NOMO-1 treated with DMSO at 0.1 percent for 48 hours (cell line): ENCODE measurements around the gene TGM4.

ENCODE experiments used
- DNase-seq: peaks from one replicate; lab custom pipeline; 2025; ENCODE audit not compliant: unreplicated experiment; lab: John Stamatoyannopoulos, UW

The TGM4 gene

DNA sequence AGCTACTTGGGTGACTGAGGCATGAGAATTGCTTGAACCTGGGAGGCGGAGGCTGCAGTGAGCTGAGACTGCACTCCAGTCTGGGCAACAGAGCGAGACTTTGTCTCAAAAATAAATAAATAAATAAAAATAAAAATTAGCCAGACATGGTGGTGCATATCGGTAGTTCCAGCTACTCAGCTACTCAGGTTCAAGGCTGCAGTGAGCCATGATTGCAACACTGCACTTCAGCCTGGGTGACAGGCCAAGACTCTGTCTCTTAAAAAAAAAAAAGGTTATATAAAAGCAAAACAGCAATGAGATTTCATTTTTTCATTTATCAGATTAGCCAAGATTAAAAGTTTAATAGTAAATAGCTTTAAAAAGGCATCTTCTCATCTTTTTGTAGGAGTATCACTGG is 2.9 kb downstream of the TGM4 start:
- no peak for DNase-seq

DNA sequence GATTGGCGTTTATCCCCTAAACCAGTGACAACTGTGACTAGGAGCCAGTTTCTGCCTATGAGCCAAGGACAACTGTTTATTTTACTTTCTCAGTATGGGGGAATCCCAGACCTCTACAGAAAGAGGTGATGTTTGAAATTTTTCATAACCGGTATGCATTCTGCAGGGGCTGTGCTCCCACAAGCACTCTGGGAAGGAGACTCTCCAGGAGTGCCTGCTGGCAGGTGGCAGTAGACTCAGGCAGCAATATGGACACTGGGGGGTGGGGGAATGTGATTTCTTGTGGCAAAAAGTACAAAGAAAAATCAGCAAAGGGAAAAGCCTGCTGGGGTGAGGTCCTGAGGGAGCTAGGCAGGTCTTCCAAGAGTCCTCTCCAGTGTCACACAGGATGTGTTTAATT is 5.9 kb downstream of the TGM4 start:
- DNase-seq, result no peak

DNA sequence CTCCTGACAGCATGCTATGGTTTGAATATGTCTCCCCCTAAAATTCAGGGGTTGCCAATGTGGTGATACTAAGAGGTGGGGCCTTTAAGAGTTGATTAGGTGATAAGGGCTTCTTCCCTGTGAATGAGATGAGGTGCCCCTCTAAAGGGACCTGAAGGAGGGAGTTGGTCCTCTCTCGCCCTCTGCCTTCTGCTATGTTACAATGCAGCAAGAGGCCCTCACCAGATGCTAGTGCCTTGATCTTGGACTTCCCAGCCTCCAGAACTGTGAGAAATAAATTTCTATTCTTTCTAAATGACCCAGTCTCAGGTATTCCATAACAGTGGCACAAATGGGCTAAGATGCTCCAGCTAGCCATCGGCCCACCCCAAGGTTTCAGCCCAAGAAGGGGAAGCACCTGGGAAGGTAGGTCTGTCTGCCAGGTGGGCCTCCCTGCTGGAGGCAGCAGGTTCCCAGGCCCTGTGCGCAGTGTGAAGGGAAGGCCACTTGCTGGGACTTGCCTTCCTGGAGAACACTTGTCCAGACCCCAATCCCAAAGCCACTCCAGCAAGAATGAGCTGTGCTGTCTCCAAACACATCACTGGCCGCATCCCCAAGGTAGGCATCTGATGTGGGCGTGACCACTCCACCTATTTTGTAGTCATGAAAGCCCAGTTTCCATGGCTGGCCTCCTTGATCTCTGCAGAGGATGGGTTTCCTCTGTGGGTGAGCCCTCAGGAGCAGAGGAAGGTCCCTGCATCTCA is 9.0 kb downstream of the TGM4 start:
- DNase-seq, result no peak

DNA sequence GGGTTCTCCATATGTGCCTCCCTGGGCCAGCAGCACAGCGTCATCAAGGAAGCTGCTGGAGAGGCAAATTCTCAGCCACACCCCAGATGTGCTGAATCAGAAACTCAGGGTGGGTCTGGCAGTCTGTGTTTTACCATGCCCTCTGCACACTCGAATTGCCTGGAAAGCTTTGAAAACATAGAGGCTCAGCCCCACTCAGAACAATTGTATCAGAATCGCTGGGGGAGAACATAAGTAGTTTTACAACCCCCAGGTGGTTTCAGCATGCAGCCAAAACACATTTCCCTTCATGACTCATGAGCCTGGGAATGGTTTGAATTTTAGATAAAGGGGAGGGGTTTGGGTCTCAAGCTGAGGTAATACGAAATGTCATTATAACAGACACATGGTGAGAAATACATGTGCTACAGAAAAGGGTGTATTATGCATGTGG is 9.6 kb downstream of the TGM4 start:
- no peak for DNase-seq

DNA sequence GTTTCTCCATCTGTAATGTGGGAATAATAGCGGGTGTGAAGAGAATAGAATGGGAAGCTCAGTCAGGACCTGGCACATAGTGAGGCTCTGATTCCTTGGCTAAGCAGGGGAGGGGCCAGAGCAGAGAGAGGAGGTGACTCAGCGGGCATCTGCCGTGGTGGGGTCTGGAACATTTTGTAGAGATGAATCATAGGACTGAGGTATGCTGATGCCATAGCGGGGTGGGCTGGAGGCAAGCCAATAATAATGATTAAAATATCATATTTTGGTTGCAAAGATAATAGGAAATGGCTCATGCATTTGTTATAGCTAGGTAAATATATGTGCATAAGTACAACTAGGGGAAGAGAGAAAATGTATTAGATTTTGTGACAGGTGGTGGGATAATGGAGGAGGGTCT is 11.2 kb downstream of the TGM4 start:
- DNase-seq, result no peak

DNA sequence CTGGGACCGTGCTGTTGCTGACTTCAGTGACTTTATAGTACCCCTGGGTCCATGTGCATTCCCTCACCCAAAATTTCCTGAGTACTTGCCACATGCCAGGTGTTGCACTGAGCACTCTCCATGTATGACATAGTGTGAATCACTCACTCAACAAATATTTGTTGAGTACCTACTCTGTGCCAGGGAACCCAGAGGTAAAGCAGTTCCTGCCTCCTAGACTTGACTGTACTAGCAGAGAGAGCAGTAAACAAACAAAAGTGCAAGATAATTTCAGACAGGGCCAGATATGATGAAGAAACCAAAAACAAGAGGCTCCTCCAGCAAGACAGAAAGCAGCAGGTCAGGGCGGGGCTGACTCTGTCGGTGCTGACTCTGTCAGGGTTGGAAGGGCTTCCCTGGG is 12.2 kb downstream of the TGM4 start:
- no peak for DNase-seq

DNA sequence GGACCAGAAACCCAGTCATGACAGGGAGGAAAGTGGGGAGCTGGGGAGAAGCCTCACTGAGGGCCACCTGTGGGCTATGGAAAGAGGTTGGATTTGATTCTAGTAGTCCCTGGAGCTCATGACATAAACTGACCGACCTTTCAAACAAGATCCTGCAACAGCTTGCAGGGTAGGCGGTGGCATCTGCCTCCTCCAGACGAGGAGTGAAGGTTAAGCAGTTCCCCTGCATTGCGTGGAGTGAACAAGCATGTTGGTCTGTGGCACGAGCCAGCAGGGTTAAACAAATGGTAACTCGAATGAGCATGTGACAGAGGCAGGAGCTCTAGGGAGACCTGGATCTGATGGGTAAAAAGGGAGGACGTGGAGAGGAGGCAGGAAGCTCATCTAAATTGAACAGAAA is 12.7 kb downstream of the TGM4 start:
- DNase-seq, result no peak

DNA sequence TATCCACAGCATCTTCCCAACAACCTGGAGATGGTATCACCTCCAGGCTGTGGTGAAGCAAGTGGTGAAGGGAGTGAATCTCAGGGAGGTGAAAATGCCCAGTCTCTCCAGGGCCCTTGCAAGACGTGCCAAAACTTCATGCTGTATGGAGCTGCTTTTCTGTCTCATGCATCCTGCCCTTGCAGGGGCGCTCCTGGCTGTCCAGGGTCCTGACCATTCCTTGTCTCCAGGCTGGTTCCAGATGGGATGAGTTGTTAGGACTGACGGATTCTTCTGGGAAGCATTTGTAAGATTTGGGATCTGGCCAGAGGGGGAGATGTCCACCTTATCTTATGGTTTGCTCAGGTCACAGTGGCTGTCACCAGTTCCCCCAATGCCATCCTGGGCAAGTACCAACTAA is 15.8 kb downstream of the TGM4 start:
- no peak for DNase-seq

DNA sequence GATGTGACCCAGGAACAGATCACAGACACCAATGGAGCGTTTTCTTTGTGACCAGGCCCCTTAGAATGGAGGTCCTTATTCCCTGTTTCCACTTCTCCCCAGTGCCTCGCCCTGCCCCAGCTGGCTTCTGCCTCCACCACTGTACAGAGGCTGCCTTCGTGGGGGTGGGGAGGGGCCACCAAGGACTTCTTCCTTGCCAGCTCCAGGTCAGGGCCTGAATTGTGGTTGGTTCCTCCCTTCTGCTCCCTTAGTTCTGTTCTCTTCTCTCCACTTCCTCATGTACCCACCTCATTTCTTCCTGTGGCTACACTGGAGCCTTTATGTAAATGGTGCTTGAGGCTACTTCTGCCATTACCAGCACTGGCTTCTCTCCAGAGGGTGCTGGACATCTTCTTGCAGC is 16.4 kb downstream of the TGM4 start:
- peak; percentile 36 for DNase-seq

DNA sequence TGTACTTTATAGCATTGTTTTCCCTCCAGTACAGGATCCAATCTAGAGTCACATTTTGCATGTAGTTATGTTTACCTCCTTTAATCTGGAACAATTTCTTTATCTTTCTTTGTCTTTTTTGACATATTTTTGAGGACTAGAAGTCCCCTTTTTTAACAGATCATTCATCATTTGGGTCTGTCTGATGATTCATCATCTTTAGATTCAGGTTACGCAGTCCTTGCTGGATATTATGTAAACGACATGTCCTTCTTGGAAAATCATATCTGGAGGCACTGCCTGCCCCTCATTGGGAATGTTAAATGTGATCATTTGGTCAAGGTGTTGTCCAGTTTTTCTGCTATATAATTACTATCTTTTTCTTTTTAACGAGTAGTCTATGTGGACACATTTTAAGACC is 18.3 kb downstream of the TGM4 start:
- DNase-seq, result no peak

DNA sequence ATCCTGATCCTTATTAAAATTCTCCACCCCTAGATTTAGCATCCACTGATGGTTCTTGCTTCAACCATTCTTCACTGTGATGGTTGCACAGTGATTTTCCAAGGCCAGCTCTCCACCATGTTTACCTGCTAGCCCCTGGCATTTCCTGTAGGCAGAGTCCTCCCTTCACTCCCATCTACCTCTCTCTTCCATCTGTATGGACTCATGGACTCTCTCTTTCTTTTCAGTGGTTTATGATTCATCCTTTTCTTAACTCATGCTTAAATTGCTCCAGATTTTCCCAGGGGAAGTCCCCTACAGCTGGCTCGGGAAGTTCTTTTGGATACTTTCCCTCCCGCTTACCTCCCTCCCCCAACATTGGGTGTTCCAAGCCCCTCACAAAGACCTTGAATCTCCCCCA is 18.7 kb downstream of the TGM4 start:
- no peak for DNase-seq

DNA sequence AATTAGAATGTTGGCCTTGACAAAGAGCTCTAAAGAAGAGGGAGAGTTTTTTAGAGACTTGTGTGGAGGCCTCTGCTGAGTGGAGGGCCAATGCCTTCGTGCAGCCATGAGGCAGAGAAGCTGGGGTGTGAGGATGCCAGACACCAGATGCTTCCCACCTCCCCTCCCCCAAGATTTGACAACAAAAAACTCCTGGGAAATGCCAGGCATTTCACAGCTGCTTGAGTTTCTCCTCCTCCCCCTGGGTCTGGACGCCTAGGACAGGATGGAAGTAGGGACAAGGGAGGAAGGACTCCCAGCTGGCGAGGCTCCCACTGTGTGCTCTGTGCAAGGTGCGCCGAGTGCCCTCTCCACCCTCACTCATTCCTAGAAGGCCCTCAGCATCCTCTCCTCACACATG is 20.1 kb downstream of the TGM4 start:
- no peak for DNase-seq

DNA sequence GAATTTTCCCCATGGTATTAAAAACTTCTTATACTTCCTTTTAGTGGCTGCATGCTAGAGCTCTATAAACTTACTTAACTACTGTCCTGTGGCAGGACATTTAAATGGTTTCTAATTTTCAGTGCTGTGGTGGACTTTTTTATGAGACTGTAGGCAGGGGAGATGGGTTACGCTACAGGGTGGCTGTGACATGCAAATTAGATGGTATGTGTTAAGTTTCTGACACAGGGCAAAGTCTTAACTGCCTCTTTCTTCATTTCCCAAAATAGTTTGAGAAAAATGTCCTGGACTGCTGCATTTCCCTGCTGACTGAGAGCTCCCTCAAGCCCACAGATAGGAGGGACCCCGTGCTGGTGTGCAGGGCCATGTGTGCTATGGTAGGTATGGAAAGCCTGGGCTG is 22.0 kb downstream of the TGM4 start:
- peak; percentile 55 for DNase-seq

DNA sequence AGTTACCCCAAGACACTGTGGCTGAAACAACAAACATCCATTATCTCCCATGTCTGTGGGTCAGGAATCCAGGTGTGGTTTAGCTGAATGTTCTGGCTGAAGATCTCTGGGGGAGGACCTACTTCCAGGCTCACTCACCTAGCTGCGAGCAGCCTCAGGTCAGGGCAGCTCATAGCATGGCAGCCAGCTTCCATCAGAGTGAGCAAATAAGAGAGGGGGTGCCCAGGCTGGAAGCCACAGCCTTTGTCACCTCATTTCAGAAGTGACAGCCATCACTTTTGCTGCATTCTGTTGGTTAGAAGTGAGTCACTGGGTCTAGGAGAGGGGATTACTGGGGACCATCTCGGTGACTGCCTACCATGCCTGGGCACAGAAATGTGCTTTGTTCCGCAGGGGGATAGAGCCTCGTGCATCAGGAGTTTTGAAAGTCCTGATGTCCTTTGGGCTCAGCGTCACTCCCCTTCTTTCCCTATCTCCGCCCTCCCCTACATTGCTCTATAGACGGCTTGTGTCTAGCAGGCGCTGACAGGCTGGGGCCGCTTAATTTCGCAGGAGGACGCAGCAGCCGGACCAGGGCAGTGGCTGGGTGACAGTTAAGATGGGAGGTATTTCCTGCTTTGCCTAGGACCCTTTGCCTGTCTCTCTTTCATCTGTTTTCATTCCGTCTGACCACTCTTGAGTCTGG is 25.4 kb downstream of the TGM4 start:
- no peak for DNase-seq

DNA sequence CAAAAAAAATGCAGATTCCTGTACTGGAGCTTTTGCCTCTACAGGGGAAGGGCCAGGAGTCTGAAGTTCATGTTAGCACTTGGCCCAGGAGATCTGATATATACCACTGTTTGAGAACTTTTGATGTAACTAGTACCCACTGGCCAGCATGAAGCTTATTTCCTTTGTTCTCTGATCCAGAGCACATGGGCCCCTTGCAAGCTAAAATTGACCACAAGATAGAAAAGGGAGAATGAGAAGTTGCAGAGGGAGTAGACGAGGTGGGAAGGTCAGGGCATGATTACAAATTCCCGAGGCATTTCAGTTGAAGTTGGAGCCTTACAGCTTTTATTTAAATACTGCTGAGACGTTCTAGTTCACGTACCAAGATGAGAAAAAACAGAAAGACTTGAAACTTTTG is 28.2 kb downstream of the TGM4 start:
- no peak for DNase-seq

DNA sequence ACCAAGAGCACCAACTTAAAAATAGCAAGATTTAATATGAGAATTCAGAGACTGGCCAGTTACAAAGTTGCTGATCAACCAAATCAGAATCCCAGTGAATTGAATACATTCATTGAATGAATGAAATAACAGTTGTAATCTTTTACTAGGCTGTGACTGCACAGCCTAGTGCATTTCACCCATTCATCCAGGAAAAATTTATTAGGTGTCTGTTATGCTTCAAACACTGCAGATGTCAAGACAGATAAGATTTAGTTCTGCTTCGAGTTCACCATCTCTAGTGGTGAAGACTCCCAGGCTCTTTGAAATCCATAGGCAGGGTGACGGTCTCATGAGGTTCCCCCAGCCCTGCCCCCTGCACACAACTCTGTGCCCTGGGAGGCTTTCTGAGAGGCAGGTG is 28.9 kb downstream of the TGM4 start:
- no peak for DNase-seq

DNA sequence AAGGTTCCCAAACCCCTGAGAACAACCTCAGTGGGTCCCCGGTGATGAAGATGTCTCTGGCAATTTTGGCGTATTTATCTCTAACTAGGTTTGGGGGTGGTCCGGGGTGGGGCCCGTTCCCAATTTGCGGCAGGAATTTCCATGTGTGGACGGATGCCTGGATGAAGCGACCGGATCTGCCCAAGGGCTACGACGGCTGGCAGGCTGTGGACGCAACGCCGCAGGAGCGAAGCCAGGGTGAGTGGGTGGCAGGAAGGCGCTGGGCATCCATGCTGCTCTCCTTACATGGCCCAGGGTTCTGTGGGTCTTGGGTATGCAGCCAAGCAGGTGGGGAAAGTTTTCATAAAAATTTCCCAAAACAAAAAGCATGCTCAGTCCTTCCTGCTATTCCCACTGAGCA is 29.3 kb downstream of the TGM4 start:
- no peak for DNase-seq

DNA sequence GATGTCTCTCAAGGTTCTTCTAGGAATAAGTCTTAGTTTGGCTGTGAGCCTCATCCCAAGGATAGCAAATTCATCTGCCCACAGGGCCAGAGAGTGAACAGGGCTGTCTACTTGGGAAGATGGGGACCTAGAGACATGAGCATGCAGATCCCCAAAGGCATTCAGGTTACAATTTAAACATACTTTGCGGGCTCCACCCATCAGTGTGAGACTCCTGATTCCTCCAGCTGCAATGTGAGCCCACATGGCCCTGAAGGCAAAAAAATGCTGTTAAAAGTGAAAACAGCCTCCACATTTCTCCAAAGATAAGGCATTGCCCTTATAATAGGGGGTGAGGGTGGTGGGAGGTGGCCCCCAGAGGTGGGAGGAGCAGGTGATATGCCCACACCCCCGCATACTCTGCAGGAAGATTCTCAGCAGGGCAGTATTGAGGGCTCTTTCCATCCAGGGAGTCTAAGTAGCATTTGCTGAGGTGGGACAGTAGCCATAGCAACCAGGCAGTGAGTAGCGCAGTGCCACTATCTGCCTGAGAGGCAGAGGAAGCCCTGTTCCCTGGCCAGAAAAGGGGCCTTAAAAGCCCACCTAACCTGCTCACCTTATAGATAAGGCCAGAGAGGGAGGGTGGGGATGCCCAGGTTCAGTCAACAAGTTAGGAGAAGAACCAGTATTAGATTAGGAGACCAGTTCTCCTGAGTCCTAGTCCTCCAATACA is 31.2 kb downstream of the TGM4 start:
- no peak for DNase-seq

DNA sequence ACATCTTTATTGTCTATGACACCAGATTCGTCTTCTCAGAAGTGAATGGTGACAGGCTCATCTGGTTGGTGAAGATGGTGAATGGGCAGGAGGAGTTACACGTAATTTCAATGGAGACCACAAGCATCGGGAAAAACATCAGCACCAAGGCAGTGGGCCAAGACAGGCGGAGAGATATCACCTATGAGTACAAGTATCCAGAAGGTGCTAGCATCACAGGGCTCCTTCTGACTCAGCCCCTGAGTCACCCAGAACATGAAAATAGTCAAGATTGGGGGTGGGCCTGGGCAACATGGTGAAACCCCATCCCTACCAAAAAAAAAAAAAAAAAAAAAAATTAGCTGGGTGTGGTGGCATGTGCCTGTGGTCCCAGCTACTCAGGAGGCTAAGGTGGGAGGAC is 32.6 kb downstream of the TGM4 start:
- no peak for DNase-seq

DNA sequence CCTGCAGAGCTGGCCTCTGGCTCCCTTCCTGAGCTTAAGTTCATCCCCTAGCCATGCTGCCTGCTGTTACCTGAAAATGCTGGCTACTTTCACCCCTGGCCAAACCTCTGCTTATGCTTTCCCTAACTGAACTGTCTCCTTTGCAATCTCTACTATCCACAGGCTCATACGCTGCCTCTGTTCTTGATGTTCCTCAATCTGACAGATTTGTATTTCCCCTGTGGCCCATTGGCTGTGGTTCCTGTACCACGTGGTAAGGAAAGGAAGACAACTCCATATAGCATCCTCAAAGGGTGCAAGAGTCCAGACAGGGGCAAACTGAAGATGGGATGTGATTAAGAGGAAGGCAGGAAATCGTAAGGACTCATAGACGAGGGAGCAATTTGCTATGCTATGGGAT is 33.2 kb downstream of the TGM4 start:
- DNase-seq, result no peak

DNA sequence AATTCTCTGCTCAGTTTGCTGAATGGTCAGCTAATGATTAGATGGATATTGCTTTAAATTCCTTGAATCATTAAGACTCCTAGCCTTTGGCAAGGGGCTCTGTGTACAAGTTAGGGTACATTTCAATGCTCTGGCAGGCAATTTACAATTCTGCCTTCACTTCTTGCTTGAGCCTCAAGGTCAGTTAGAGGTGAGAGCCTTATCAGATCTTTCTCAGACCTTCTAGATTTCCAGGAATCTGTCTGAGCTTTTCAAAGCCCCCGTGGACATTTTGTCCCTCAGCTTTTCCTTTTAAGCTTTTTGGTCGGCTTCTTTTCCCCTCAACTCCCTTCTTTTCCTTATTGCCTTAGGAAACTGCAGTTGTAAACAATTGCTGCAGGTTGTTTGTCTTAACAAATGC is 34.7 kb downstream of the TGM4 start:
- DNase-seq, result no peak

DNA sequence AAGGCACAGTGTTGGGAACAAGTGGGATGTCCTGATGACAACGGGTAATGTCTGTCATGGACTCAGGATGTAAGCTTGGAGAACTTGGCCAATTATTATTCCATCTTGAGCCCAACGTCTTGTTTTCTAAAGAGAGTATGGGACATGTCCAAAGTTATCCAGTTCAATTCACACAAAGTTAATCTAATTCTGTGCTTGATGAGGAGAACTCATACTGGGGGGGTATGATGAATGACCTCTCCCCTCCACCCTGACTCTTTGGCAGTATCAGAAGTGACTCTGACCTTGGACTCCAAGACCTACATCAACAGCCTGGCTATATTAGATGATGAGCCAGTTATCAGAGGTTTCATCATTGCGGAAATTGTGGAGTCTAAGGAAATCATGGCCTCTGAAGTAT is 36.3 kb downstream of the TGM4 start:
- DNase-seq, result no peak
